Uterus (tissue), 4 donors: ENCODE data around the gene SERPINA10. TPM values are rescaled to one million over a fixed set of nuclear protein-coding genes. Genes with fewer than 3 reads are reported as not detected.

Experiments
- DNase-seq, 2 donors: peaks; one replicate each; pipeline ENCODE4 v3.0.0-alpha.2; 2019 to 2020
- H3K27ac ChIP-seq, 2 donors: fragments of 200-600 bp; sonication (generic); 1 replicate in 1 of 2; 2 replicates in 1 of 2; pipeline ENCODE4 v1.5.1; 2016 to 2018
- H3K27me3 ChIP-seq, 2 donors: fragments of 200-600 bp; sonication (generic); one replicate each; pipeline ENCODE4 v1.5.1; 2018 to 2019; ENCODE audit warnings: control low read depth in 1 of 2
- H3K36me3 ChIP-seq, 2 donors: fragments of 200-600 bp; sonication (generic); one replicate each; pipeline ENCODE4 v1.5.1; 2019; ENCODE audit warnings: control low read depth in 1 of 2
- H3K4me1 ChIP-seq, 2 donors: fragments of 200-600 bp; sonication (generic); one replicate each; pipeline ENCODE4 v1.5.1; 2018 to 2019; ENCODE audit warnings: control low read depth in 1 of 2
- H3K4me3 ChIP-seq, 2 donors: fragments of 200-600 bp; sonication (generic); 1 replicate in 1 of 2; 2 replicates in 1 of 2; pipeline ENCODE4 v1.5.1; 2018 to 2019; ENCODE audit warnings: mild to moderate bottlenecking in 1 of 2
- H3K9me3 ChIP-seq, 2 donors: fragments of 200-600 bp; sonication (generic); one replicate each; pipeline ENCODE4 v1.5.1; 2019; ENCODE audit warnings: control low read depth in 1 of 2
- CTCF ChIP-seq, 4 experiments: fragments of 200-600 bp in 2 of 4; fragments of 450-650 bp in 2 of 4; sonication (generic) in 2 of 4; IDR thresholded peaks; one replicate each; pipeline ENCODE4 v1.5.1; 2016 to 2019; ENCODE audit warnings: antibody characterized with exemption in 4 of 4, mild to moderate bottlenecking in 2 of 4, moderate library complexity in 1 of 4
- POLR2A ChIP-seq, 2 donors: fragments of 450-650 bp; IDR thresholded peaks; one replicate each; pipeline ENCODE4 v1.6.1; 2016; ENCODE audit warnings: antibody characterized with exemption in 2 of 2, mild to moderate bottlenecking in 1 of 2, moderate library complexity in 1 of 2
- intact Hi-C: fragments of 100-400 bp; cut with DNase I; formaldehyde crosslinking; loops from one replicate; pipeline ENCODE4 v1.15.1; 2023; ENCODE audit warnings: low total_unique reads
- total RNA-seq, 4 donors: library from RNA; depleted of rRNA in 3 of 4; stranded (reverse); fragments of >200 nt in 3 of 4; gene quantifications; one replicate each; pipeline versions ENCODE4 v1.1.0 to v1.2.4, GENCODE V29; 2014 to 2023
- donor health status: DM: yes; HTN: yes; CAD: no.

The SERPINA10 gene
- total RNA-seq, 4 donors from 2014 or later, result not detected

DNA sequence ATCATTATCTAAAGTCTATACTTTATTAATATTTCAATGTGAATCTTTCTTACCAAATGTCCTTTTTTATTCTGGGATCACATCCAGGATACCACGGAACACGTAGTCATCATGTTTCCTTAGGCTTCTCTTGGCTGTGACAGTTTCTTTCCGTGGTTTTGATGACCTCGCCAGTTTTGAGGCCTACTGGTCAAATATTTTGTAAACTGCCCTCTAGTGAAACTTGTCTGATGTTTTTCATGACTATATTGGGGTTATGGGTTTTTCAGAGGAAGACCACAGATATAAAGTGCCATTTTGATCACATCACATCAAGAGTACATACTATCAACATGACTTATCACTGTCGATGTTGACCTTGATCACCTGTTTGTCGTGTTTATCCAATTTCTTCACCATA is 44.2 kb upstream of the SERPINA10 start:
- no peak overlapping the region for H3K27ac ChIP-seq
- no peaks in the 10 kb centered on the region for H3K36me3 ChIP-seq
- no peaks in the 10 kb centered on the region for H3K4me1 ChIP-seq
- H3K9me3 ChIP-seq, result no peaks in the 10 kb centered on the region
- H3K4me3 ChIP-seq, result no peak overlapping the region
- H3K27me3 ChIP-seq, result no peaks in the 10 kb centered on the region
- DNase-seq, result no peak
- TF ChIP-seq CTCF (IDR thresholded peaks at IDR 0.05) (no peak), POLR2A (IDR thresholded peaks at IDR 0.05) (no peak)
- intact Hi-C loops, result no loop called here

DNA sequence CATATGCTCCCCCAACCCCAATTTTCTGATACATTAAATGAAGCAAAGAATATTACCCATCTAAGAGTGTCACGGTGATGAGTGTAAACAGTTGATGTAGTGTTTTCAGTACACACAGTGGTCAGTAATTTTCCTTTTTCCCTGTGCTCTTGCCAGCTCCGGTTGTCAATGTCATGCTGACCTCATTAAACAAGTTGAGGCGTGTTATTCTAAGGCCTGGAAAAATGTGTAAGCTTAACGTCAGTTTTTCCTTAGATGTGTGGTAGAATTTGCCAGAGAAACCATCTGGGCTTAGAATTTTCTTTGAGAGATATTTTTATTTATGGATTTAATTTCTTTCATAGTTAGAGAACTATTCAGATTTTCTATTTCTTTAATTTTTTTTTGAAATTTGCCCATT is 41.8 kb upstream of the SERPINA10 start:
- no peaks in the 10 kb centered on the region for H3K4me1 ChIP-seq
- no peak overlapping the region for H3K27ac ChIP-seq
- DNase-seq, result no peak
- TF ChIP-seq CTCF (IDR thresholded peaks at IDR 0.05), result no peak
- no peak for TF ChIP-seq POLR2A (IDR thresholded peaks at IDR 0.05)
- H3K9me3 ChIP-seq, result no peaks in the 10 kb centered on the region
- no peak overlapping the region for H3K4me3 ChIP-seq
- H3K27me3 ChIP-seq, result no peaks in the 10 kb centered on the region
- intact Hi-C loops, result no loop called here
- H3K36me3 ChIP-seq, result no peaks in the 10 kb centered on the region

DNA sequence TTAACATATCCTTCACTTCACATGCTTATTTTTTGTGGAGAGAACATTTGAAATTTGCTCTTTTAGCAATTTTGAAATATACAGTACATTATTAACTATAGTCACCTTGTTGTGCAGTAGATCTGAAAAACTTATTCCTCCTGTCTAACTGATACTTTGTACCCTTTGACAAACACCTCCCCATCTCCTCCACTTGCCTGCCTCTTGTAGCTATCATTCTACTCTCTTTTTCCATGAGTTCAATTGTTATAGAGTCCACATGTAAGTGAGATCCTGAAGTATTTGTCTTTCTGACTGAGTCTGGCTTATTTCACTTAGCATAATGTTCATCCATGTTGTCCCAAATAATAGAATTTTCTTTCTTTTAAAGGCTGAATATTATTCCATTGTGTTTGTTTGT is 39.5 kb upstream of the SERPINA10 start:
- no peak for DNase-seq
- intact Hi-C loops, result no loop called here
- no peak for TF ChIP-seq CTCF (IDR thresholded peaks at IDR 0.05)
- TF ChIP-seq POLR2A (IDR thresholded peaks at IDR 0.05), result no peak
- H3K36me3 ChIP-seq, result no peaks in the 10 kb centered on the region
- H3K4me1 ChIP-seq, result no peaks in the 10 kb centered on the region
- H3K27ac ChIP-seq, result no peak overlapping the region
- H3K9me3 ChIP-seq, result no peaks in the 10 kb centered on the region
- H3K4me3 ChIP-seq, result no peak overlapping the region
- no peaks in the 10 kb centered on the region for H3K27me3 ChIP-seq

DNA sequence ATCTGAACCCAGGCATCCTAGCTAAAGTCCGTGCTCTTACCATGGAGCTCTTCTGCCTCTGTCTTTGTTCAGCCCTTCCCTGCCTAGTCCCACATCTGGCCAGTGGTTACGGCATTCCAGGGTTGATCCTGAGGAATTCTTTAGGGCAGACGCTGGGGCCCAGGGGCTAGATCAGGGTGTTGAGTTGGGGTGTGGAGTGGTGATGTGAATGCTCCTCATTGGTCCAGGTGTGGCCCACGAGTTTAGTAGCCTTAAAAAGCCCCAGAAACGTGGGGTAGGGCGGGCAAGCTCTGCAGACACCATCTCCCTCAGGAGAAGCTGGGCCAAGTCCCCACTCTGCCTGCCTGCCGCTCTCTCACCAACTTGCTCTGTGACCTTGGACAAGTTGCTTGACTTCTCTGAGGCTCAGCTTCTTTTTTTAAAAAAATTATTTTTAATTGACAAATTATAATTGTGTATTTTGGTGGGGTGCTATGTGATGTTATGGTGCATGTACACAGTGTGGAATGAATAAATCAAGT is 39.1 kb upstream of the SERPINA10 start:
- intact Hi-C loops, result no loop called here
- H3K4me1 ChIP-seq, result no peaks in the 10 kb centered on the region

GRCh38 chr14:94331462-94331861 is 38.4 kb upstream of the SERPINA10 start:
- Histone ChIP-seq H3K27me3 (no peaks in the 10 kb centered on the region), H3K27ac (no peak overlapping the region), H3K4me3 (no peak overlapping the region), H3K4me1 (no peaks in the 10 kb centered on the region), H3K36me3 (no peaks in the 10 kb centered on the region), H3K9me3 (no peaks in the 10 kb centered on the region)
- TF ChIP-seq CTCF (IDR thresholded peaks at IDR 0.05), result no peak
- no peak for TF ChIP-seq POLR2A (IDR thresholded peaks at IDR 0.05)
- intact Hi-C loops, result no loop called here
- DNase-seq, result no peak

More for the DNA sequence above, 39.1 kb upstream of the SERPINA10 start:
- Histone ChIP-seq H3K9me3 (no peaks in the 10 kb centered on the region), H3K27me3 (no peaks in the 10 kb centered on the region), H3K27ac (no peak overlapping the region), H3K36me3 (no peaks in the 10 kb centered on the region), H3K4me3 (no peak overlapping the region)
- no peak for DNase-seq
- TF ChIP-seq CTCF (IDR thresholded peaks at IDR 0.05) (no peak), POLR2A (IDR thresholded peaks at IDR 0.05) (no peak)
